Esophagus muscularis mucosa (tissue), 4 donors: ENCODE results near the gene PLEKHG3.

ENCODE experiments used
- EP300 ChIP-seq: sonication (generic); formaldehyde crosslinking; IDR thresholded peaks from one replicate; pipeline ENCODE4 v1.6.1; 2017; ENCODE audit warnings: antibody characterized with exemption
- POLR2A ChIP-seq: fragments of 450-650 bp; IDR thresholded peaks from one replicate; pipeline ENCODE4 v1.6.1; 2017; ENCODE audit warnings: antibody characterized with exemption, moderate library complexity, mild to moderate bottlenecking, low read depth
- TF ChIP-seq, protein P1 (sequence below), 3 experiments: fragments of 200-600 bp in 2 of 3; fragments of 450-650 bp in 1 of 3; sonication (generic) in 2 of 3; IDR thresholded peaks; one replicate each; pipeline ENCODE4 v1.5.1; 2017 to 2019; ENCODE audit warnings: antibody characterized with exemption in 3 of 3, mild to moderate bottlenecking in 2 of 3, moderate library complexity in 1 of 3

DNA sequence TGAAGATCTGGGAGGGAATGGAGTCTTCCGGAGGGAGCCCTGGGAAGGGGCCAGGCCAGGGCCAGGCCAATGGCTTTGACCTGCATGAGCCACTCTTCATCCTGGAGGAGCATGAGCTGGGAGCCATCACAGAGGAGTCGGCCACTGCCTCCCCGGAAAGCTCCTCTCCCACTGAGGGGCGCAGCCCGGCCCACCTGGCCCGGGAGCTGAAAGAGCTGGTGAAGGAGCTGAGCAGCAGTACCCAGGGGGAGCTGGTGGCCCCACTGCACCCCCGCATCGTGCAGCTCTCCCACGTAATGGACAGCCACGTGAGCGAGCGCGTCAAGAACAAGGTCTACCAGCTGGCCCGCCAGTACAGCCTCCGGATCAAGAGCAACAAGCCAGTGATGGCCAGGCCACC, 37.7 kb downstream of the PLEKHG3 start:
- TF ChIP-seq, protein P1, sequence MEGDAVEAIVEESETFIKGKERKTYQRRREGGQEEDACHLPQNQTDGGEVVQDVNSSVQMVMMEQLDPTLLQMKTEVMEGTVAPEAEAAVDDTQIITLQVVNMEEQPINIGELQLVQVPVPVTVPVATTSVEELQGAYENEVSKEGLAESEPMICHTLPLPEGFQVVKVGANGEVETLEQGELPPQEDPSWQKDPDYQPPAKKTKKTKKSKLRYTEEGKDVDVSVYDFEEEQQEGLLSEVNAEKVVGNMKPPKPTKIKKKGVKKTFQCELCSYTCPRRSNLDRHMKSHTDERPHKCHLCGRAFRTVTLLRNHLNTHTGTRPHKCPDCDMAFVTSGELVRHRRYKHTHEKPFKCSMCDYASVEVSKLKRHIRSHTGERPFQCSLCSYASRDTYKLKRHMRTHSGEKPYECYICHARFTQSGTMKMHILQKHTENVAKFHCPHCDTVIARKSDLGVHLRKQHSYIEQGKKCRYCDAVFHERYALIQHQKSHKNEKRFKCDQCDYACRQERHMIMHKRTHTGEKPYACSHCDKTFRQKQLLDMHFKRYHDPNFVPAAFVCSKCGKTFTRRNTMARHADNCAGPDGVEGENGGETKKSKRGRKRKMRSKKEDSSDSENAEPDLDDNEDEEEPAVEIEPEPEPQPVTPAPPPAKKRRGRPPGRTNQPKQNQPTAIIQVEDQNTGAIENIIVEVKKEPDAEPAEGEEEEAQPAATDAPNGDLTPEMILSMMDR (IDR thresholded peaks at IDR 0.05) = no peak
- TF ChIP-seq POLR2A (no peak), EP300 (no peak)
